GM23338 (cell line): ENCODE results near the gene NDNF. TPM values are rescaled to one million over a fixed set of nuclear protein-coding genes. Genes with fewer than 3 reads are reported as not detected.
A peak's percentile ranks its signal among the peaks of the same experiment; 100 is the strongest.

Experiments
- ATAC-seq: fragments of 200-7000 bp; cut with Tn5 transposase; 3 replicates; pipeline ENCODE4 v1.9.1; 2020
- DNase-seq: peaks from one replicate; pipeline ENCODE4 v3.0.0-alpha.2; 2015; ENCODE audit warnings: low spot score
- H2AFZ ChIP-seq: fragments of 200-600 bp; sonication (generic); 2 replicates; pipeline ENCODE4 v1.8.0; 2016; ENCODE audit warnings: antibody characterized with exemption, mild to moderate bottlenecking, moderate library complexity
- H3F3A ChIP-seq: fragments of 200-600 bp; sonication (generic); replicated peaks from 2 replicates; pipeline ENCODE4 v1.8.0; 2017; ENCODE audit warnings: antibody characterized with exemption, mixed run types, low read depth
- H3K27ac ChIP-seq: fragments of 200-600 bp; sonication (generic); 2 replicates; pipeline ENCODE4 v1.6.1; 2016; ENCODE audit warnings: low read depth
- H3K27me3 ChIP-seq: fragments of 200-600 bp; sonication (generic); 2 replicates; pipeline ENCODE4 v1.8.0; 2016; ENCODE audit warnings: mild to moderate bottlenecking, mixed run types, moderate library complexity; ENCODE audit not compliant: insufficient read depth
- H3K36me3 ChIP-seq: fragments of 200-600 bp; sonication (generic); 2 replicates; pipeline ENCODE4 v1.8.0; 2016; ENCODE audit warnings: mild to moderate bottlenecking; ENCODE audit not compliant: insufficient read depth
- H3K4me1 ChIP-seq: fragments of 200-600 bp; sonication (generic); 2 replicates; pipeline ENCODE4 v1.8.0; 2016; ENCODE audit warnings: mild to moderate bottlenecking, moderate library complexity; ENCODE audit not compliant: insufficient read depth
- H3K4me2 ChIP-seq: fragments of 200-600 bp; sonication (generic); 2 replicates; pipeline ENCODE4 v1.7.1; 2017; ENCODE audit warnings: mixed run types
- H3K4me3 ChIP-seq: fragments of 200-600 bp; sonication (generic); 2 replicates; pipeline ENCODE4 v1.6.1; 2016; ENCODE audit warnings: mixed run types
- H3K79me2 ChIP-seq: fragments of 200-600 bp; sonication (generic); replicated peaks from 2 replicates; pipeline ENCODE4 v1.8.0; 2017; ENCODE audit warnings: mild to moderate bottlenecking; ENCODE audit not compliant: insufficient read depth
- H3K9me2 ChIP-seq: fragments of 200-600 bp; sonication (generic); 2 replicates; pipeline ENCODE4 v1.8.0; 2017; ENCODE audit not compliant: insufficient read depth
- H4K20me1 ChIP-seq: fragments of 200-600 bp; sonication (generic); replicated peaks from 2 replicates; pipeline ENCODE4 v1.8.0; 2017; ENCODE audit warnings: mild to moderate bottlenecking; ENCODE audit not compliant: insufficient read depth
- H3K27ac Mint-ChIP-seq: 2 replicates; pipeline ENCODE4 v1.8.0; 2020; ENCODE audit warnings: inconsistent platforms, mild to moderate bottlenecking, moderate library complexity, mixed read lengths
- H3K27me3 Mint-ChIP-seq: 3 replicates; pipeline ENCODE4 v1.8.0; 2022; ENCODE audit warnings: low read depth, mild to moderate bottlenecking, moderate library complexity, mixed read lengths, inconsistent platforms; ENCODE audit not compliant: insufficient read depth, poor library complexity
- H3K36me3 Mint-ChIP-seq: 3 replicates; pipeline ENCODE4 v1.8.0; 2021; ENCODE audit warnings: low read depth, mild to moderate bottlenecking, inconsistent platforms, moderate library complexity, mixed read lengths
- H3K4me1 Mint-ChIP-seq: 3 replicates; pipeline ENCODE4 v1.8.0; 2020; ENCODE audit warnings: mild to moderate bottlenecking, inconsistent platforms, mixed read lengths
- H3K4me3 Mint-ChIP-seq: 3 replicates; pipeline ENCODE4 v1.8.0; 2021; ENCODE audit warnings: moderate library complexity, mild to moderate bottlenecking, inconsistent platforms, mixed read lengths
- H3K9me3 Mint-ChIP-seq: 3 replicates; pipeline ENCODE4 v1.8.0; 2020; ENCODE audit warnings: moderate library complexity, mild to moderate bottlenecking, inconsistent platforms, mixed read lengths
- CREB1 ChIP-seq: fragments of 250-450 bp; sonication (Bioruptor Pico); IDR thresholded peaks from 2 replicates; pipeline ENCODE4 v1.5.0; 2020; ENCODE audit warnings: low read depth, mild to moderate bottlenecking, moderate library complexity
- ETS1 ChIP-seq: IDR thresholded peaks from 2 replicates; pipeline ENCODE4 v1.6.1; 2016; ENCODE audit warnings: antibody characterized with exemption
- EZH2 ChIP-seq: fragments of 200-600 bp; sonication (generic); IDR thresholded peaks from one replicate; pipeline ENCODE4 v1.8.0; 2017; ENCODE audit warnings: antibody characterized with exemption, mild to moderate bottlenecking, low read depth; ENCODE audit not compliant: unreplicated experiment
- EZH2phosphoT487 ChIP-seq: fragments of 200-600 bp; sonication (generic); IDR thresholded peaks from one replicate; pipeline ENCODE4 v1.8.1; 2018; ENCODE audit warnings: antibody characterized with exemption; ENCODE audit not compliant: unreplicated experiment
- JUNB ChIP-seq: IDR thresholded peaks from one replicate; pipeline ENCODE4 v1.6.1; 2016; ENCODE audit warnings: antibody characterized with exemption; ENCODE audit not compliant: unreplicated experiment
- NANOG ChIP-seq: IDR thresholded peaks from 2 replicates; pipeline ENCODE4 v1.6.1; 2016; ENCODE audit warnings: antibody characterized with exemption, borderline replicate concordance
- POLR2AphosphoS5 ChIP-seq: IDR thresholded peaks from 2 replicates; pipeline ENCODE4 v1.6.1; 2016; ENCODE audit warnings: antibody characterized with exemption, low read depth
- STAT1 ChIP-seq: IDR thresholded peaks from one replicate; pipeline ENCODE4 v1.6.1; 2016; ENCODE audit warnings: antibody characterized with exemption; ENCODE audit not compliant: unreplicated experiment
- ZNF114 ChIP-seq: fragments of 250-450 bp; sonication (Bioruptor Pico); IDR thresholded peaks from 2 replicates; pipeline ENCODE4 v1.5.0; 2020; ENCODE audit warnings: mild to moderate bottlenecking, moderate library complexity
- ZNF331 ChIP-seq: fragments of 250-450 bp; sonication (Bioruptor Pico); IDR thresholded peaks from 2 replicates; pipeline ENCODE4 v1.5.0; 2020; ENCODE audit warnings: low read depth, mild to moderate bottlenecking, moderate library complexity
- polyA plus RNA-seq: library from polyadenylated mRNA; unstranded; fragments of >200 nt; fragmentation: Nextera tagmentation; extraction: Ambion mirVana; gene quantifications from 2 replicates; pipeline ENCODE4 v1.2.1, GENCODE V29; 2016
- total RNA-seq: library from RNA; depleted of rRNA; stranded (reverse); fragments of >200 nt; shearing (Covaris generic); gene quantifications from 2 replicates; pipeline ENCODE4 v1.2.3, GENCODE V29; 2014
- TF ChIP-seq, protein P1 (sequence below), 2 experiments: fragments of 200-600 bp in 1 of 2; sonication (generic) in 1 of 2; conservative IDR thresholded peaks; 2 replicates each; pipeline versions ENCODE4 v1.5.1 to v1.6.1; 2016 to 2017; ENCODE audit warnings: antibody characterized with exemption in 2 of 2, low read depth in 2 of 2, mild to moderate bottlenecking in 2 of 2, moderate library complexity in 1 of 2
- TF ChIP-seq, protein P2 (sequence below): IDR thresholded peaks from one replicate; pipeline ENCODE4 v1.6.1; 2018; ENCODE audit warnings: antibody characterized with exemption; ENCODE audit not compliant: unreplicated experiment

Gene NDNF
- total and polyA plus RNA-seq, 2 experiments from 2014 or later, result 0.31 to 0.73 TPM

GRCh38 chr4:121096629-121097028 lies 24.3 kb upstream of the NDNF start:
- H3K36me3 Mint-ChIP-seq, result no peaks in the 10 kb centered on the region
- Histone ChIP-seq H2AFZ (no peak overlapping the region), H3K4me2 (no peak overlapping the region), H4K20me1 (no peaks in the 10 kb centered on the region), H3K36me3 (no peaks in the 10 kb centered on the region), H3K4me3 (no peak overlapping the region), H3K4me1 (no peaks in the 10 kb centered on the region), H3K27me3 (no peaks in the 10 kb centered on the region), H3K79me2 (no peaks in the 10 kb centered on the region), H3K27ac (no peak overlapping the region), H3F3A (no peaks in the 10 kb centered on the region), H3K9me2 (no peaks in the 10 kb centered on the region)
- peaks cover 2% of the 10 kb centered on the region for H3K27me3 Mint-ChIP-seq
- peak; percentile 65 for DNase-seq
- no peak overlapping the region for H3K4me3 Mint-ChIP-seq
- no peaks in the 10 kb centered on the region for H3K9me3 Mint-ChIP-seq
- ATAC-seq, result no peak
- H3K27ac Mint-ChIP-seq, result no peak overlapping the region; the same call in 1 of the 2 replicates
- TF ChIP-seq, protein P1, sequence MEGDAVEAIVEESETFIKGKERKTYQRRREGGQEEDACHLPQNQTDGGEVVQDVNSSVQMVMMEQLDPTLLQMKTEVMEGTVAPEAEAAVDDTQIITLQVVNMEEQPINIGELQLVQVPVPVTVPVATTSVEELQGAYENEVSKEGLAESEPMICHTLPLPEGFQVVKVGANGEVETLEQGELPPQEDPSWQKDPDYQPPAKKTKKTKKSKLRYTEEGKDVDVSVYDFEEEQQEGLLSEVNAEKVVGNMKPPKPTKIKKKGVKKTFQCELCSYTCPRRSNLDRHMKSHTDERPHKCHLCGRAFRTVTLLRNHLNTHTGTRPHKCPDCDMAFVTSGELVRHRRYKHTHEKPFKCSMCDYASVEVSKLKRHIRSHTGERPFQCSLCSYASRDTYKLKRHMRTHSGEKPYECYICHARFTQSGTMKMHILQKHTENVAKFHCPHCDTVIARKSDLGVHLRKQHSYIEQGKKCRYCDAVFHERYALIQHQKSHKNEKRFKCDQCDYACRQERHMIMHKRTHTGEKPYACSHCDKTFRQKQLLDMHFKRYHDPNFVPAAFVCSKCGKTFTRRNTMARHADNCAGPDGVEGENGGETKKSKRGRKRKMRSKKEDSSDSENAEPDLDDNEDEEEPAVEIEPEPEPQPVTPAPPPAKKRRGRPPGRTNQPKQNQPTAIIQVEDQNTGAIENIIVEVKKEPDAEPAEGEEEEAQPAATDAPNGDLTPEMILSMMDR (conservative IDR thresholded peaks at IDR 0.05; ENCODE audit: low read depth in 2 of 2), result peak in 1 of 2 experiments; percentile 77; a peak in 3 of 4 replicates
- TF ChIP-seq STAT1, result no peak
- no peaks in the 10 kb centered on the region for H3K4me1 Mint-ChIP-seq

DNA sequence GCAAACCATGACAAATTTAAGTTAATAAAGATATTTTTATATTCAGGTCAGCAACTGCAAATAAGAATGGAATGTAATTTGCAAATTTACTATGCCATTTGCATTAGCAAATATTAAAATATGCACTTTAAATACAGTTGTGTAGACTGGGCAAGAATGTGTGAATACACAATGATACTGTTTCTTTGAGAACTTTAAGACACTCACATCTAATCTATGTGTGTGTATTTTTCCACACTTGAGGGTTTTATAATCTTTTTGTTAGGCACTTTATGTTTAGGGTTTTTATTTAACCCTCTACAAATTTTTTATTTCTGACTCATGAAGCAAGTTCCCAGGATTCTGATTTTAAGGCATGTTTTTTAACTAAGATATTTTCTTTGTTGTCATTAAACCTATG lies 23.9 kb upstream of the NDNF start:
- ATAC-seq (no peak), DNase-seq (no peak)
- Mint-ChIP-seq H3K4me3 (no peak overlapping the region), H3K9me3 (no peaks in the 10 kb centered on the region), H3K27ac (peak overlapping the region; percentile 81; the same call in 1 of the 2 replicates), H3K36me3 (no peaks in the 10 kb centered on the region), H3K4me1 (no peaks in the 10 kb centered on the region), H3K27me3 (no peaks in the 10 kb centered on the region)
- no peaks in the 10 kb centered on the region for H3K4me1 ChIP-seq
- H3K27ac ChIP-seq, result no peak overlapping the region
- H3F3A ChIP-seq, result no peaks in the 10 kb centered on the region
- H3K79me2 ChIP-seq, result no peaks in the 10 kb centered on the region
- H3K4me3 ChIP-seq, result no peak overlapping the region
- H2AFZ ChIP-seq, result no peak overlapping the region
- H3K4me2 ChIP-seq, result no peak overlapping the region
- no peaks in the 10 kb centered on the region for H4K20me1 ChIP-seq
- H3K9me2 ChIP-seq, result no peaks in the 10 kb centered on the region
- H3K36me3 ChIP-seq, result no peaks in the 10 kb centered on the region
- H3K27me3 ChIP-seq, result no peaks in the 10 kb centered on the region
- TF ChIP-seq EZH2phosphoT487 (no peak), JUNB (no peak), NANOG (no peak), STAT1 (no peak), ZNF331 (CRISPR knock-in tag) (no peak), ETS1 (no peak), CREB1 (CRISPR knock-in tag) (no peak), EZH2 (no peak), POLR2AphosphoS5 (no peak), ZNF114 (no peak)
- TF ChIP-seq, protein P2, sequence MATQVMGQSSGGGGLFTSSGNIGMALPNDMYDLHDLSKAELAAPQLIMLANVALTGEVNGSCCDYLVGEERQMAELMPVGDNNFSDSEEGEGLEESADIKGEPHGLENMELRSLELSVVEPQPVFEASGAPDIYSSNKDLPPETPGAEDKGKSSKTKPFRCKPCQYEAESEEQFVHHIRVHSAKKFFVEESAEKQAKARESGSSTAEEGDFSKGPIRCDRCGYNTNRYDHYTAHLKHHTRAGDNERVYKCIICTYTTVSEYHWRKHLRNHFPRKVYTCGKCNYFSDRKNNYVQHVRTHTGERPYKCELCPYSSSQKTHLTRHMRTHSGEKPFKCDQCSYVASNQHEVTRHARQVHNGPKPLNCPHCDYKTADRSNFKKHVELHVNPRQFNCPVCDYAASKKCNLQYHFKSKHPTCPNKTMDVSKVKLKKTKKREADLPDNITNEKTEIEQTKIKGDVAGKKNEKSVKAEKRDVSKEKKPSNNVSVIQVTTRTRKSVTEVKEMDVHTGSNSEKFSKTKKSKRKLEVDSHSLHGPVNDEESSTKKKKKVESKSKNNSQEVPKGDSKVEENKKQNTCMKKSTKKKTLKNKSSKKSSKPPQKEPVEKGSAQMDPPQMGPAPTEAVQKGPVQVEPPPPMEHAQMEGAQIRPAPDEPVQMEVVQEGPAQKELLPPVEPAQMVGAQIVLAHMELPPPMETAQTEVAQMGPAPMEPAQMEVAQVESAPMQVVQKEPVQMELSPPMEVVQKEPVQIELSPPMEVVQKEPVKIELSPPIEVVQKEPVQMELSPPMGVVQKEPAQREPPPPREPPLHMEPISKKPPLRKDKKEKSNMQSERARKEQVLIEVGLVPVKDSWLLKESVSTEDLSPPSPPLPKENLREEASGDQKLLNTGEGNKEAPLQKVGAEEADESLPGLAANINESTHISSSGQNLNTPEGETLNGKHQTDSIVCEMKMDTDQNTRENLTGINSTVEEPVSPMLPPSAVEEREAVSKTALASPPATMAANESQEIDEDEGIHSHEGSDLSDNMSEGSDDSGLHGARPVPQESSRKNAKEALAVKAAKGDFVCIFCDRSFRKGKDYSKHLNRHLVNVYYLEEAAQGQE, result no peak
- TF ChIP-seq, protein P1 (conservative IDR thresholded peaks at IDR 0.05; ENCODE audit: low read depth in 2 of 2), result no peak
